Tracheal epithelial cell (primary cell): ENCODE measurements around the gene NEXN. TPM values are rescaled to one million over a fixed set of nuclear protein-coding genes. Genes with fewer than 3 reads are reported as not detected.

Experiments
- total RNA-seq: library from RNA; depleted of rRNA; stranded (reverse); fragments of >200 nt; gene quantifications from 2 replicates; pipeline ENCODE4 v1.2.1, GENCODE V29; 2014

NEXN gene
- total RNA-seq, result 0.21 and 0.48 TPM in 2 replicates

GRCh38 chr1:77888081-77888780 is at the start of gene NEXN:
Gene NEXN (plus strand): TSS chr1:77888624. CDS start chr1:77916107, 27,483 bp downstream.

GRCh38 chr1:77978969-77979876 is 90.8 kb downstream of the NEXN start, which contains the start of gene FUBP1:
Gene FUBP1 (minus strand): TSS chr1:77979072. CDS start chr1:77979004, 68 bp downstream.

Other genes starting within 250 kb of the NEXN start
- gene ZZZ3, start 206.0 kb upstream of the NEXN start, total RNA-seq, result 50.8 and 89.1 TPM in 2 replicates
- 45.3 and 53.7 TPM in 2 replicates for gene USP33, start 128.8 kb upstream of the NEXN start, total RNA-seq
- 9.6 and 14.7 TPM in 2 replicates for gene MIGA1, start 109.0 kb upstream of the NEXN start, total RNA-seq
- gene FUBP1, start 90.4 kb downstream of the NEXN start, total RNA-seq, result 78.8 and 99.5 TPM in 2 replicates
- gene DNAJB4, start 116.3 kb downstream of the NEXN start, total RNA-seq, result 9.9 and 17.1 TPM in 2 replicates
- 0.48 and 3.4 TPM in 2 replicates for gene GIPC2, start 157.3 kb downstream of the NEXN start, total RNA-seq